Measurements from ENCODE around the gene PRXL2C.
"Not testable (repeated sequence)": the region's sequence is repeated elsewhere in the genome, so short reads cannot be mapped to it uniquely, and the experiment has no call there.

PRXL2C gene

GRCh38 chr9:96649620-96650324 is 5.3 kb downstream of the PRXL2C start:
- no peak for DNase-seq

GRCh38 chr9:96646081-96646991 is 8.8 kb downstream of the PRXL2C start:
- DNase-seq = no peak

GRCh38 chr9:96644137-96644536 is 11.0 kb downstream of the PRXL2C start:
- DNase-seq = no peak

- no peak for DNase-seq
Measured at GRCh38 chr9:96641514-96641913, 13.6 kb downstream of the PRXL2C start.

GRCh38 chr9:96638606-96639364 is 16.3 kb downstream of the PRXL2C start:
- DNase-seq = no peak

- no peak for DNase-seq
Measured at GRCh38 chr9:96636368-96636767, 18.7 kb downstream of the PRXL2C start.

- not testable (repeated sequence) for DNase-seq
Measured at GRCh38 chr9:96633579-96633978, 21.5 kb downstream of the PRXL2C start.

GRCh38 chr9:96626912-96627311 is 28.2 kb downstream of the PRXL2C start:
- DNase-seq = no peak

GRCh38 chr9:96621618-96622017 is 33.5 kb downstream of the PRXL2C start:
- DNase-seq = no peak

- no peak for DNase-seq
Measured at GRCh38 chr9:96620832-96621269, 34.3 kb downstream of the PRXL2C start.

- no peak for DNase-seq
Measured at GRCh38 chr9:96620181-96620514, 35.0 kb downstream of the PRXL2C start.

GRCh38 chr9:96619491-96620180 is 35.5 kb downstream of the PRXL2C start, which contains the start of gene CDC14B:
Gene CDC14B, minus strand, starts transcription at chr9:96619843. Its CDS starts 465 bp downstream, at chr9:96619378.
- DNase-seq = peak; percentile 86

GRCh38 chr9:96619124-96619465 is 36.0 kb downstream of the PRXL2C start:
- no peak for DNase-seq

- DNase-seq = peak; percentile 4
Measured at GRCh38 chr9:96618209-96619123, 36.7 kb downstream of the PRXL2C start.

GRCh38 chr9:96617439-96618185 is 37.5 kb downstream of the PRXL2C start:
- no peak for DNase-seq

GRCh38 chr9:96616817-96617438 is 38.2 kb downstream of the PRXL2C start:
- no peak for DNase-seq

GRCh38 chr9:96615411-96615810 is 39.7 kb downstream of the PRXL2C start:
- DNase-seq = no peak

GRCh38 chr9:96614664-96615063 is 40.5 kb downstream of the PRXL2C start:
- not testable (repeated sequence) for DNase-seq

GRCh38 chr9:96612966-96613589 is 42.0 kb downstream of the PRXL2C start:
- peak; percentile 3 for DNase-seq
